Measurements from ENCODE around the gene SDC4. TPM values are rescaled to one million over a fixed set of nuclear protein-coding genes. Genes with fewer than 3 reads are reported as not detected.

SDC4 gene
- total RNA-seq, 1 experiment from 2014 or later = 114 TPM

DNA sequence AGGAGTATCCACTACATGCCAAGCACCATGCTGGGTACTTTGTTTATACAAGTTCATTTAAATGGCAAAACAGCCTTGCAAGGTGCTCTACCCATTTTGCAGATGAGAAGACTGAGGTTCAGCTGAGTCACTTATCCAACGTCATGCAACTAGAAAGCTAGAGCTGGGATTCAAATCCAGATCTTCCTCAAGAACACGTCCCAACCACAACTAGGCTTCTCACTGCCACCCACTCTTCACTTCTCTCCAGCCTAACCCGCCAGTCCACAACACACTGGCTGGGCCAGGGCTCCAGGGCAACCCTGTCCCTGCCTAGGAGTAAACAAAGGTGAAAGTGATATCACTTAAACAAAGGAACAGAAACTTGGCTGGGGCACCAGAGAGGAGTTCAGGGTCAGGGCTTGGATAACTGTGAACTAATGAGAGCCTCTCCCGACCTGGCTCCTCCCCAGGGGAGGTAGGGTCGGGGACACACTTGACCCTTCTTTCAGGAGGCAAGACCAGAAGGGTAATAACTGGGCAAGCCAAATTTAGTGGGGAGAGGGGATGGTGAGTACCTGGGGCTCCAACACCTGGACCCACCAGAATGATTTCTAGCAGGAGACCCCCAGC, 7.9 kb downstream of the SDC4 start:
- Histone ChIP-seq H2AFZ (no peak overlapping the region), H3K4me1 (replicated peaks; ENCODE audit: insufficient read depth) (peaks cover 96% of the 10 kb centered on the region), H3K36me3 (ENCODE audit: low read depth) (peaks cover 38% of the 10 kb centered on the region), H3K27me3 (ENCODE audit: insufficient read depth, low read depth) (no peaks in the 10 kb centered on the region), H3K4me3 (no peak overlapping the region), H3K79me2 (ENCODE audit: low read depth) (peaks cover 94% of the 10 kb centered on the region), H3K4me2 (peak overlapping the region; percentile 93), H4K20me1 (ENCODE audit: insufficient read depth) (peaks cover 11% of the 10 kb centered on the region), H3F3A (ENCODE audit: insufficient read depth, low read depth) (peaks cover 82% of the 10 kb centered on the region), H3K27ac (no peak overlapping the region), H3K9me3 (ENCODE audit: insufficient read depth, low read depth) (no peaks in the 10 kb centered on the region), H3K9me2 (ENCODE audit: insufficient read depth) (no peaks in the 10 kb centered on the region)
- POLR2A ChIA-PET (ENCODE audit: unreplicated experiment) = no interaction called here
- TF ChIP-seq, protein P1, sequence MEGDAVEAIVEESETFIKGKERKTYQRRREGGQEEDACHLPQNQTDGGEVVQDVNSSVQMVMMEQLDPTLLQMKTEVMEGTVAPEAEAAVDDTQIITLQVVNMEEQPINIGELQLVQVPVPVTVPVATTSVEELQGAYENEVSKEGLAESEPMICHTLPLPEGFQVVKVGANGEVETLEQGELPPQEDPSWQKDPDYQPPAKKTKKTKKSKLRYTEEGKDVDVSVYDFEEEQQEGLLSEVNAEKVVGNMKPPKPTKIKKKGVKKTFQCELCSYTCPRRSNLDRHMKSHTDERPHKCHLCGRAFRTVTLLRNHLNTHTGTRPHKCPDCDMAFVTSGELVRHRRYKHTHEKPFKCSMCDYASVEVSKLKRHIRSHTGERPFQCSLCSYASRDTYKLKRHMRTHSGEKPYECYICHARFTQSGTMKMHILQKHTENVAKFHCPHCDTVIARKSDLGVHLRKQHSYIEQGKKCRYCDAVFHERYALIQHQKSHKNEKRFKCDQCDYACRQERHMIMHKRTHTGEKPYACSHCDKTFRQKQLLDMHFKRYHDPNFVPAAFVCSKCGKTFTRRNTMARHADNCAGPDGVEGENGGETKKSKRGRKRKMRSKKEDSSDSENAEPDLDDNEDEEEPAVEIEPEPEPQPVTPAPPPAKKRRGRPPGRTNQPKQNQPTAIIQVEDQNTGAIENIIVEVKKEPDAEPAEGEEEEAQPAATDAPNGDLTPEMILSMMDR (conservative IDR thresholded peaks at IDR 0.05) = no peak
- no peak for TF ChIP-seq EZH2 (IDR thresholded peaks at IDR 0.05; ENCODE audit: low read depth)
- CTCF ChIA-PET = no interaction called here
- intact Hi-C loops (cut with micrococcal nuclease; ENCODE audit: unreplicated experiment) = no loop called here
- BruUV-seq (replicated peaks) = no TSS peak
- peak; percentile 58 to 75 for DNase-seq

GRCh38 chr20:45339799-45340198, 8.4 kb downstream of the SDC4 start:
- TF ChIP-seq EZH2 (IDR thresholded peaks at IDR 0.05; ENCODE audit: low read depth) = no peak
- TF ChIP-seq, protein P1 (conservative IDR thresholded peaks at IDR 0.05) = no peak
- Histone ChIP-seq H3K27me3 (ENCODE audit: insufficient read depth, low read depth) (no peaks in the 10 kb centered on the region), H3K4me2 (peak overlapping the region; percentile 93; the same call in 1 of the 2 replicates), H3K36me3 (ENCODE audit: low read depth) (peaks cover 44% of the 10 kb centered on the region), H3K4me1 (replicated peaks; ENCODE audit: insufficient read depth) (peaks cover 90% of the 10 kb centered on the region), H3F3A (ENCODE audit: insufficient read depth, low read depth) (peaks cover 77% of the 10 kb centered on the region), H3K4me3 (no peak overlapping the region), H3K9me3 (ENCODE audit: insufficient read depth, low read depth) (no peaks in the 10 kb centered on the region), H4K20me1 (ENCODE audit: insufficient read depth) (peaks cover 11% of the 10 kb centered on the region), H3K27ac (no peak overlapping the region), H2AFZ (no peak overlapping the region), H3K9me2 (ENCODE audit: insufficient read depth) (no peaks in the 10 kb centered on the region), H3K79me2 (ENCODE audit: low read depth) (peaks cover 94% of the 10 kb centered on the region)
- no TSS peak for BruUV-seq (replicated peaks)
- DNase-seq = no peak
- CTCF ChIA-PET = no interaction called here
- intact Hi-C loops (cut with micrococcal nuclease; ENCODE audit: unreplicated experiment) = no loop called here
- POLR2A ChIA-PET (ENCODE audit: unreplicated experiment) = no interaction called here

DNA sequence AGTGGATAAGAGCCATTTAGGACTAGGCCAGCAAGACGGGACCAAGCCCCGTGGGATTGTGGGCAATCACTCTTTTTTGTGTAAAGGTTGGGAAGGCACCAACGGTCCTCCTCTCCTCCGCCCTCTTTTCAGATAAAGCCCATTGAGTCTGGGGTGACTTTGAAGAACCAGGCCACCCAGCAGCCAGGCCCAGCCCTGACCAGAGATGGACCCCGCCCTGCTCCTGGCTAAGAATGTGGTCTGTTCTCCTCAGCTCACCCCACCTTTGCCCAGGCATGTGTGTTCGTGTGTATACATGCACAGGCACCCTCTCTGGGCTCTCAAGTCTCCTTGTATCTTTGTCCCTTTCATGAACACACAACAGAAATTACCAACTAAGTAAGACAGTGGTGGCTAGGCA, 9.1 kb downstream of the SDC4 start:
- no peaks in the 10 kb centered on the region for H3K9me2 ChIP-seq (ENCODE audit: insufficient read depth)
- POLR2A ChIA-PET (ENCODE audit: unreplicated experiment) = no interaction called here
- no peak for TF ChIP-seq EZH2 (IDR thresholded peaks at IDR 0.05; ENCODE audit: low read depth)
- TF ChIP-seq, protein P1 (conservative IDR thresholded peaks at IDR 0.05) = no peak
- intact Hi-C loops (cut with micrococcal nuclease; ENCODE audit: unreplicated experiment) = no loop called here
- peaks cover 11% of the 10 kb centered on the region for H4K20me1 ChIP-seq (ENCODE audit: insufficient read depth)
- peak overlapping the region; percentile 93 for H3K4me2 ChIP-seq
- no peak overlapping the region for H2AFZ ChIP-seq
- peaks cover 85% of the 10 kb centered on the region for H3K4me1 ChIP-seq (replicated peaks; ENCODE audit: insufficient read depth)
- no peaks in the 10 kb centered on the region for H3K9me3 ChIP-seq (ENCODE audit: insufficient read depth, low read depth)
- peak in 1 of 2 experiments; percentile 37 for DNase-seq
- no peaks in the 10 kb centered on the region for H3K27me3 ChIP-seq (ENCODE audit: insufficient read depth, low read depth)
- H3K36me3 ChIP-seq (ENCODE audit: low read depth) = peaks cover 47% of the 10 kb centered on the region
- peak overlapping the region; percentile 81 for H3K27ac ChIP-seq
- H3F3A ChIP-seq (ENCODE audit: insufficient read depth, low read depth) = peaks cover 71% of the 10 kb centered on the region
- CTCF ChIA-PET = interaction anchor here (0.6 kb wide), 1 partner anchor 23 kb away, joined by 5 read pairs; the partner anchor contains the start of gene SYS1
- BruUV-seq (replicated peaks) = no TSS peak
- no peak overlapping the region for H3K4me3 ChIP-seq
- H3K79me2 ChIP-seq (ENCODE audit: low read depth) = peaks cover 95% of the 10 kb centered on the region

Data from PC-9 (cell line).